Measurements from ENCODE around the gene TCTA. TPM values are rescaled to one million over a fixed set of nuclear protein-coding genes. Genes with fewer than 3 reads are reported as not detected.

TCTA gene
- total and polyA plus RNA-seq, 10 of the 15 experiments (the other 5 are each of a cell fraction or from before 2014, with no cell fraction given), result 6.5 to 30.5 (median 18.3) TPM

DNA sequence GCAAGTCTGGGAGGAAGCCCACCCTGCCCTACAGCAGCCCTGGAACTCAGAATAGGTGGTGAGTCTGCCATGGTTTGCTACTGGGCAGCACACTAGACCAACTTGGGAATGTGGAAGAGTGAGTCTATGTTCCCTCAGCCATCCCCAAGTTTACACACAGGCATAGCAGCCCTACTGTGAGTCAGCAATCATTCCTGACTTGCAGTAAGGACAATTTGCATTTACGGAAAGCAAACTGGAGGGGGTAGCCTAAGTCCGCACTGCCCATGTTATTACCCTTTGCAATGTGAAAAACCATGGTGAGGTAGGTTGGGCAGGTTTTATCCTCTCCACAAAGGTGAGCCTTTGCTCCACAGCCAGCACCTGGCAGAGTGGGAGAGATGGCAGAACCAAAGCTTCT, 4.6 kb downstream of the TCTA start:
- Histone ChIP-seq H3K27me3 (replicated peaks in 1 of 2; ENCODE audit: control insufficient read depth in 2 of 2, insufficient read depth in 2 of 2, low read length in 1 of 2) (no peaks in the 10 kb centered on the region), H3K27ac (ENCODE audit: control insufficient read depth, insufficient read depth) (peak overlapping the region; percentile 78), H3K79me2 (ENCODE audit: control insufficient read depth, insufficient read depth, low read length) (peaks cover 24% of the 10 kb centered on the region), H3K4me2 (ENCODE audit: control insufficient read depth, insufficient read depth) (peak overlapping the region; percentile 70), H3K36me3 (ENCODE audit: control insufficient read depth in 2 of 2, insufficient read depth in 2 of 2, low read length in 1 of 2) (peaks cover 2 to 11% of the 10 kb centered on the region in 2 experiments; a peak in 3 of 4 replicates), H4K20me1 (ENCODE audit: control insufficient read depth, insufficient read depth) (no peaks in the 10 kb centered on the region), H2AFZ (ENCODE audit: control insufficient read depth, low read depth, low read length) (no peak overlapping the region), H3K9me3 (replicated peaks; ENCODE audit: control insufficient read depth, insufficient read depth, low read length) (no peaks in the 10 kb centered on the region), H3K9ac (ENCODE audit: control insufficient read depth, insufficient read depth, low read length) (no peak overlapping the region), H3K4me1 (ENCODE audit: control insufficient read depth, insufficient read depth, low read length) (peaks cover 41% of the 10 kb centered on the region), H3K4me3 (no peak overlapping the region)
- 100% methylated on average over 2 of the region's 2 CpGs for WGBS (ENCODE audit: insufficient coverage, insufficient replicate concordance, low lambda C conversion rate, missing lambda C conversion rate)
- no TSS peak for BruUV-seq (replicated peaks)
- no peak for DNase-seq (ENCODE audit: low read depth, low spot score)
- ChIA-PET CTCF (interaction anchor here (1.1 to 4.1 kb wide), 8 partner anchors 9 to 254 kb away, joined by 3 to 48 read pairs (median 6); partner anchors contain the start of genes NICN1 and USP4), RAD21 (ENCODE audit: unreplicated experiment) (interaction anchor here (0.9 to 3.3 kb wide), 7 partner anchors 12 to 77 kb away, joined by 3 to 35 read pairs (median 16); partner anchors contain the start of genes NICN1 and USP4), POLR2A (interaction anchor here (0.5 to 6.6 kb wide), 10 partner anchors 12 to 386 kb away, joined by 3 to 36 read pairs (median 6); partner anchors contain the start of genes NICN1 and USP4), SMC1A (ENCODE audit: uncharacterized antibody, unreplicated experiment) (interaction anchor here (0.8 to 5.2 kb wide), 7 partner anchors 9 to 77 kb away, joined by 3 to 37 read pairs (median 4); partner anchors contain the start of gene USP4)
- FAIRE-seq, result no peak
- no peak for ATAC-seq
- in situ Hi-C loops (cut with MboI) (no loop called here), intact Hi-C loops (cut with micrococcal nuclease; ENCODE audit: unreplicated experiment) (loop anchor here (1.0 to 10.0 kb wide), 2 partner anchors 32 to 322 kb away; partner anchors contain the start of gene QRICH1)
- TF ChIP-seq RELA (IDR thresholded peaks at IDR 0.05; ENCODE audit: borderline replicate concordance, partially characterized antibody), result no peak
- TF ChIP-seq PAX8 (IDR thresholded peaks at IDR 0.05), result no peak
- no peak for TF ChIP-seq MXI1 (IDR thresholded peaks at IDR 0.05; ENCODE audit: low read depth, low read length)
- no peak for TF ChIP-seq SUZ12 (IDR thresholded peaks at IDR 0.05; ENCODE audit: unreplicated experiment)
- no peak for TF ChIP-seq CHD2 (IDR thresholded peaks at IDR 0.05; ENCODE audit: borderline replicate concordance, low read depth, low read length)
- TF ChIP-seq, protein P1, sequence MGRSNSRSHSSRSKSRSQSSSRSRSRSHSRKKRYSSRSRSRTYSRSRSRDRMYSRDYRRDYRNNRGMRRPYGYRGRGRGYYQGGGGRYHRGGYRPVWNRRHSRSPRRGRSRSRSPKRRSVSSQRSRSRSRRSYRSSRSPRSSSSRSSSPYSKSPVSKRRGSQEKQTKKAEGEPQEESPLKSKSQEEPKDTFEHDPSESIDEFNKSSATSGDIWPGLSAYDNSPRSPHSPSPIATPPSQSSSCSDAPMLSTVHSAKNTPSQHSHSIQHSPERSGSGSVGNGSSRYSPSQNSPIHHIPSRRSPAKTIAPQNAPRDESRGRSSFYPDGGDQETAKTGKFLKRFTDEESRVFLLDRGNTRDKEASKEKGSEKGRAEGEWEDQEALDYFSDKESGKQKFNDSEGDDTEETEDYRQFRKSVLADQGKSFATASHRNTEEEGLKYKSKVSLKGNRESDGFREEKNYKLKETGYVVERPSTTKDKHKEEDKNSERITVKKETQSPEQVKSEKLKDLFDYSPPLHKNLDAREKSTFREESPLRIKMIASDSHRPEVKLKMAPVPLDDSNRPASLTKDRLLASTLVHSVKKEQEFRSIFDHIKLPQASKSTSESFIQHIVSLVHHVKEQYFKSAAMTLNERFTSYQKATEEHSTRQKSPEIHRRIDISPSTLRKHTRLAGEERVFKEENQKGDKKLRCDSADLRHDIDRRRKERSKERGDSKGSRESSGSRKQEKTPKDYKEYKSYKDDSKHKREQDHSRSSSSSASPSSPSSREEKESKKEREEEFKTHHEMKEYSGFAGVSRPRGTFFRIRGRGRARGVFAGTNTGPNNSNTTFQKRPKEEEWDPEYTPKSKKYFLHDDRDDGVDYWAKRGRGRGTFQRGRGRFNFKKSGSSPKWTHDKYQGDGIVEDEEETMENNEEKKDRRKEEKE (IDR thresholded peaks at IDR 0.05), result no peak
- no peak for TF ChIP-seq GABPA (IDR thresholded peaks at IDR 0.05; ENCODE audit: low read depth)
- TF ChIP-seq, protein P2, sequence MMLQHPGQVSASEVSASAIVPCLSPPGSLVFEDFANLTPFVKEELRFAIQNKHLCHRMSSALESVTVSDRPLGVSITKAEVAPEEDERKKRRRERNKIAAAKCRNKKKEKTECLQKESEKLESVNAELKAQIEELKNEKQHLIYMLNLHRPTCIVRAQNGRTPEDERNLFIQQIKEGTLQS (IDR thresholded peaks at IDR 0.05; ENCODE audit: borderline replicate concordance, extremely low read depth, low read depth, low read length), result no peak
- TF ChIP-seq SMAD1 (IDR thresholded peaks at IDR 0.05; ENCODE audit: low read depth, partially characterized antibody), result no peak
- no peak for TF ChIP-seq NR2C2 (IDR thresholded peaks at IDR 0.05; ENCODE audit: borderline replicate concordance, control insufficient read depth, insufficient read length, low read depth)
- no peak for TF ChIP-seq KAT2A (conservative IDR thresholded peaks at IDR 0.05; ENCODE audit: control insufficient read depth, low read depth, low read length)
- TF ChIP-seq, protein P3, sequence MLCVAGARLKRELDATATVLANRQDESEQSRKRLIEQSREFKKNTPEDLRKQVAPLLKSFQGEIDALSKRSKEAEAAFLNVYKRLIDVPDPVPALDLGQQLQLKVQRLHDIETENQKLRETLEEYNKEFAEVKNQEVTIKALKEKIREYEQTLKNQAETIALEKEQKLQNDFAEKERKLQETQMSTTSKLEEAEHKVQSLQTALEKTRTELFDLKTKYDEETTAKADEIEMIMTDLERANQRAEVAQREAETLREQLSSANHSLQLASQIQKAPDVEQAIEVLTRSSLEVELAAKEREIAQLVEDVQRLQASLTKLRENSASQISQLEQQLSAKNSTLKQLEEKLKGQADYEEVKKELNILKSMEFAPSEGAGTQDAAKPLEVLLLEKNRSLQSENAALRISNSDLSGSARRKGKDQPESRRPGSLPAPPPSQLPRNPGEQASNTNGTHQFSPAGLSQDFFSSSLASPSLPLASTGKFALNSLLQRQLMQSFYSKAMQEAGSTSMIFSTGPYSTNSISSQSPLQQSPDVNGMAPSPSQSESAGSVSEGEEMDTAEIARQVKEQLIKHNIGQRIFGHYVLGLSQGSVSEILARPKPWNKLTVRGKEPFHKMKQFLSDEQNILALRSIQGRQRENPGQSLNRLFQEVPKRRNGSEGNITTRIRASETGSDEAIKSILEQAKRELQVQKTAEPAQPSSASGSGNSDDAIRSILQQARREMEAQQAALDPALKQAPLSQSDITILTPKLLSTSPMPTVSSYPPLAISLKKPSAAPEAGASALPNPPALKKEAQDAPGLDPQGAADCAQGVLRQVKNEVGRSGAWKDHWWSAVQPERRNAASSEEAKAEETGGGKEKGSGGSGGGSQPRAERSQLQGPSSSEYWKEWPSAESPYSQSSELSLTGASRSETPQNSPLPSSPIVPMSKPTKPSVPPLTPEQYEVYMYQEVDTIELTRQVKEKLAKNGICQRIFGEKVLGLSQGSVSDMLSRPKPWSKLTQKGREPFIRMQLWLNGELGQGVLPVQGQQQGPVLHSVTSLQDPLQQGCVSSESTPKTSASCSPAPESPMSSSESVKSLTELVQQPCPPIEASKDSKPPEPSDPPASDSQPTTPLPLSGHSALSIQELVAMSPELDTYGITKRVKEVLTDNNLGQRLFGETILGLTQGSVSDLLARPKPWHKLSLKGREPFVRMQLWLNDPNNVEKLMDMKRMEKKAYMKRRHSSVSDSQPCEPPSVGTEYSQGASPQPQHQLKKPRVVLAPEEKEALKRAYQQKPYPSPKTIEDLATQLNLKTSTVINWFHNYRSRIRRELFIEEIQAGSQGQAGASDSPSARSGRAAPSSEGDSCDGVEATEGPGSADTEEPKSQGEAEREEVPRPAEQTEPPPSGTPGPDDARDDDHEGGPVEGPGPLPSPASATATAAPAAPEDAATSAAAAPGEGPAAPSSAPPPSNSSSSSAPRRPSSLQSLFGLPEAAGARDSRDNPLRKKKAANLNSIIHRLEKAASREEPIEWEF (IDR thresholded peaks at IDR 0.05; ENCODE audit: insufficient replicate concordance, low read depth, low read length), result no peak
- no peak for TF ChIP-seq NFYB (IDR thresholded peaks at IDR 0.05; ENCODE audit: insufficient read depth, low read depth, low read length)
